HL-60 (cell line): ENCODE data around the gene KAT2A.
A peak's percentile ranks its signal among the peaks of the same experiment; 100 is the strongest.

Experiments used
- DNase-seq, 2 experiments: peaks; one replicate each; pipeline ENCODE4 v3.0.0-alpha.2; 2010 to 2020; ENCODE audit warnings: low read depth in 1 of 2, low spot score in 1 of 2
- H3K27ac ChIP-seq: fragments of 250-450 bp; sonication (Bioruptor Pico); replicated peaks from 2 replicates; pipeline ENCODE4 v1.5.1; 2020; ENCODE audit warnings: mild to moderate bottlenecking, moderate library complexity
- H3K27me3 ChIP-seq: fragments of 250-450 bp; sonication (Bioruptor Pico); 2 replicates; pipeline ENCODE4 v1.5.1; 2021; ENCODE audit warnings: mild to moderate bottlenecking, moderate library complexity; ENCODE audit not compliant: insufficient read depth, poor library complexity, severe bottlenecking
- H3K4me3 ChIP-seq: replicated peaks from 2 replicates; pipeline ENCODE4 v1.5.1; 2011; ENCODE audit warnings: mild to moderate bottlenecking, control low read depth, low read length; ENCODE audit not compliant: insufficient read depth
- CTCF ChIP-seq: IDR thresholded peaks from one replicate; pipeline ENCODE4 v1.5.1; 2011; ENCODE audit warnings: low read length, control low read depth, inconsistent platforms; ENCODE audit not compliant: insufficient read depth
- GABPA ChIP-seq: IDR thresholded peaks from 2 replicates; pipeline ENCODE4 v1.6.1; 2012; ENCODE audit warnings: low read depth
- POLR2AphosphoS5 ChIP-seq: IDR thresholded peaks from 2 replicates; pipeline ENCODE4 v1.6.1; 2012; ENCODE audit warnings: low read depth
- REST ChIP-seq: IDR thresholded peaks from 2 replicates; pipeline ENCODE4 v1.6.1; 2012; ENCODE audit warnings: low read depth; ENCODE audit not compliant: insufficient replicate concordance
- SPI1 ChIP-seq: IDR thresholded peaks from 2 replicates; pipeline ENCODE4 v1.6.1; 2012; ENCODE audit warnings: low read depth, mild to moderate bottlenecking, borderline replicate concordance

Gene KAT2A

GRCh38 chr17:42107597-42108576 lies 13.3 kb downstream of the KAT2A start:
- TF ChIP-seq SPI1 (no peak), POLR2AphosphoS5 (no peak), GABPA (no peak), REST (no peak), CTCF (no peak)
- Histone ChIP-seq H3K4me3 (peak overlapping the region; percentile 39), H3K27me3 (no peaks in the 10 kb centered on the region), H3K27ac (no peak overlapping the region)
- peak; percentile 75 to 81 for DNase-seq

GRCh38 chr17:42107124-42107523 lies 14.0 kb downstream of the KAT2A start:
- DNase-seq = no peak
- TF ChIP-seq REST = no peak
- no peak for TF ChIP-seq GABPA
- no peak for TF ChIP-seq POLR2AphosphoS5
- TF ChIP-seq CTCF = no peak
- Histone ChIP-seq H3K27me3 (no peaks in the 10 kb centered on the region), H3K4me3 (peak overlapping the region; percentile 39), H3K27ac (no peak overlapping the region)

GRCh38 chr17:42106009-42106408 lies 15.2 kb downstream of the KAT2A start:
- no peak for TF ChIP-seq GABPA
- TF ChIP-seq REST = no peak
- no peak for TF ChIP-seq CTCF
- TF ChIP-seq POLR2AphosphoS5 = no peak
- no peak for TF ChIP-seq SPI1
- H3K4me3 ChIP-seq = no peak overlapping the region
- H3K27ac ChIP-seq = no peak overlapping the region
- no peaks in the 10 kb centered on the region for H3K27me3 ChIP-seq
- no peak for DNase-seq
